HG03575 (cell line): ENCODE measurements around the gene SH2B2.

Experiments
- ATAC-seq: cut with Tn5 transposase; IDR thresholded peaks from one replicate; pipeline ENCODE4 v1.9.1; 2021; ENCODE audit not compliant: unreplicated experiment, insufficient number of reproducible peaks, low FRiP score; ENCODE audit errors: extremely low read depth

Gene SH2B2

GRCh38 chr7:102283477-102284189, 3.0 kb upstream of the SH2B2 start:
- ATAC-seq, result no peak

DNA sequence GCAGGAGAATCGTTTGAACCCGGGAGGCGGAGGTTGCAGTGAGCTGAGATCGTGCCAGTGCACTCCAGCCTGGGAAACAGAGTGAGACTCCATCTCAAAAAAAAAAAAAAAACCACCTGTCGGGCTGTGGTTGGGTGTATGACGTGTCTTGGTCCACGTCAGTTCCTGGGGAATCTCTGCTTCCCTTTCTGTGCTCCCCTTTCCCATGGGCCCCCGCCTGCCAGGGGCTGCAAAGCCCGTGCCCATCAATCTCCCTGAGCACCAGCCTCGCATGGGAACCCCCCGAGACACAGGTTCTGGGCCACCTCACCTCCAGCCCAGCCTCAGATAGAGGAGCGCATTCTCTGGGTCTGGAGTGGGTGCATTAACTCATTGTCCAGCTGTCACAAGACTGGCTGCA, 2.3 kb upstream of the SH2B2 start:
- no peak for ATAC-seq

- ATAC-seq, result no peak
These were observed 1.7 kb upstream of the SH2B2 start for GRCh38 chr7:102284891-102285539.

DNA sequence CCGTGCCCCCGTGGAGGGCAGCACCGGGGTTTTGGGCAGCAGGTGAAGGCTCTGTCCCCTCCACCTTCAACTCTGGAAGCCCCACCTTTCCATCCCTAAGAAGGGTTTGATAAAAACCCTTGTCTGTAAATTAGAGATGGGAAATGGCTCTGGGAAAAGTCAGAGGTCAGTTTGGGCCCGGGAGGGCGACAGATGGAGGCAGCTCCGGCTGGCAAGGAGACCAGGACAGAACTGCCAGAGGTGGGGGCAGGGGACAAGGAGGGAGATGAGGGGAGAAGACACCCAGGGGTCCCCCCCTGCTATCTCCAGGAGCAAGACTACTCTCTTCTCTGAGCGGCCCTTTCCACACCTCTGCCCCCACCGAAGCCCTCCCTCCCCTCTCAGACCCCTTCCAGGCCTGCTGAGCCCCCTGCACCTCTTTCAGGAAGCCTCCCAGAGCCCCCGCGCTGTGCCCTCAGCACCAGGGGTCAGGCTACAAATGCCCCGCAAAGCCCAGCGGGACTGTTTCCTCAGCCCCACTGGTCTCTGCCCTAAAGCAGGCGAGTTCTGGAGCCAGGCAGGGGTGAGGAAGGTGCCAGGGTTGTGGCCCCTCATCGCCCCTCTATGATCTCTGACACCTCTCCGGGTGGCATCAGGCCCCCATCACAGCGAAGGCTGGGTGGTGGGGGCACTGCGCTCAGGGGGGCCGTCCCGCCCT, 980 bp upstream of the SH2B2 start:
- no peak for ATAC-seq

DNA sequence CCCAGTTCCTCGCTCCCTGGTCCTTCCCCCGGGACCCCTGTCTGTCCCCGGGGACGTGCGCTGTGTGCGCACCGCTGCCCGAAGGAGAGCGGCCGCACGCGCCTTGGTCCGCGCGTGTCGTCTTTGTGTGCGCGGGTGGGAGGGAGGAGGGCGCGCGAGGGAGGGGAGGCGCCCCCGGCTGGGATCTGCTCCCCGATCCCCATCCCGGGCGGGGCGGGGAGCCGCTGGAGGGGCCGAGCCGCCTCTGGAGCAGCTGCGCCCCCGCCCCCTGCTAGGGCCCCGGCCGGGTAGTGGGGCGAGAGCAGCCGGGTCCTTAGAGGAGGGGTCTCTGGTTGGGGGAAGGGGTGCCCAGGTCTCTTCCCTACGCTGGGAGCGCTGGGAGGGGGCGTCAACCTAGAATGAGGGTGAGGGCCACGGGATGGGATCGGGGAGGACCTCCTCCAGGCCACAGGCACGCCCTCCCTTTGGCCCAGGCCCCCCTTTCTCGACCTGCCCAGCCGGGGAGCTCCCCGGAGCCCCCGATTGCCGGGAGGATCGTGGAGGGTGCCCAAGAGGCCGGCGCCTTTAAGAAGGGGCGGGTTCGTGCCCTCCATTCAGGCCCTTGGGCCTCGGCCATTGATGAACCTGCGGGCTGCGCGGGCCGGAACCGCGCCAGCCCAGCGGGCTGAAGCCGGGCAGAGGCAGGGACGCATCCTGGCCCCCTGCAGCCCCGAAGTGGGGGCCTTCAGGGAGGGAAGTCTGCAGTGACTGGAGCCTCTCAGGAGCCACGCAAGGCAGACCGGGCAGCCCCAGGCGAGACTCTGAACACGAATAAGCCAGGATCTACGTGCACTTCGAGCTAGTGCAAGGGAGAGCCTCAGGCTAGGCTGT, 678 bp downstream of the SH2B2 start:
- no peak for ATAC-seq

DNA sequence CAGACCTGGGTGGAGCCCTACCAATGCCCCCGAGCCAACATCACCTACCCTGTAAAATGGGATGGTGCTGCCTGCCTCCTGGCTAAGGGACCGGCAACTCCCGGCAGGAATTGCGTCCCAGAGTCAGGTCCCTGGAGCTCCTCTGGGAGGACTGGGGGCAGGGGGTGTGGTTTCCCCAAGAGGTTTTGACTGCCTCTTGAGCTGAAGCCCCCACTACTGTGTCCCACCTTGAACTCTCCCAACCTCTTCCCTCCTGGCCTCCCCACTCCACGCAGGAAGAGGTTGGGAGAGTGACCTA, 1.3 kb downstream of the SH2B2 start:
- ATAC-seq, result no peak

DNA sequence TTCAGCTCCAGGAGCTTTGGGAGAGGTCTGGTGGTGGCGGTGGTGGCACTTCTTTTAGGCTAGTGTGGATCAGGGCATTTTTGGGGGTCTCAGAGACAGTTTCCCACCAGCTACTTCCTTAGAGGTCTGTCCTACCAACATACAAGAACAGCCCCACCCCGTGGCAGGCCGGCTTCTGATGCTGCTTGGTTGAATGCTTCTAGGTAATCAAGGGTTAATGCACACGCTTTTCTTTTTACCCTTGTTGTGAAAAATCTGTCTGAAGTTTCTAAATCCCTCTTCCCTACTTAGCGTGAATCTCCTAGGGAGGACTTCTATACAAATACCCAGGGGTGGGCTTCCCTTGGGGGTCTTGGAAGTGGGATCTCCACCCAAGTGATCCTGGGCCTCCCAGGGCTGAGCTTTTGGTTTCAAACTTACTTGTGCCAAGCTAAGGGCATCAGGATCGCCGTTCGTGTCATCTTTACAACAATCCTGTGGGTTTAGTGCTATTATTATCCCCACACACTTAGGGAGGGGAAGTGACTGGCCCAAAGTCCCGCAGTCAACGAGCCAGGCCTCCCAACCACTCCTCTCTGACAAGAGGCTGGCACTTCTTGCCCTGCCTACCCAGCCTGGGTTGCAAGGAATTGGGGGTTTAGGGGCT, 1.7 kb downstream of the SH2B2 start:
- no peak for ATAC-seq

DNA sequence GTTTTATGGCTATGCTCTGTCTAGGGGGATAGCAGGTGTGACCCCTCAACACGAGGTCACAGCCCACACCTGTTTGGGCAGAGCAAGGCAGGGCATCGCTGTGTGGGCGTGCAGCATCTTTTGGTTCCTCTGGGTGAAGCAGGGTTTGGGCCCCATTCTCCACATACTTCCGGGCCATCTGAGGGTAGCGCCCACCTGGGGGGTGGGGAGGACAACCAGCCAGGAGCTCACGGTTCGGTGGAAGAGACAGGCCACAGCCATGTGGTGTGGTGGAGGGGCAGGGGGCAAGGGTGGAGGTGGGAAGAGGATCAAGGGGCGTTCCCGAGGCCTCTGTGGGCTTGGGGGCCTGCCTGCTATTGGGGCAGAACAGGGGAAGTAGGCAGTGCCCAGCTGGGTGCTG, 2.4 kb downstream of the SH2B2 start:
- no peak for ATAC-seq

DNA sequence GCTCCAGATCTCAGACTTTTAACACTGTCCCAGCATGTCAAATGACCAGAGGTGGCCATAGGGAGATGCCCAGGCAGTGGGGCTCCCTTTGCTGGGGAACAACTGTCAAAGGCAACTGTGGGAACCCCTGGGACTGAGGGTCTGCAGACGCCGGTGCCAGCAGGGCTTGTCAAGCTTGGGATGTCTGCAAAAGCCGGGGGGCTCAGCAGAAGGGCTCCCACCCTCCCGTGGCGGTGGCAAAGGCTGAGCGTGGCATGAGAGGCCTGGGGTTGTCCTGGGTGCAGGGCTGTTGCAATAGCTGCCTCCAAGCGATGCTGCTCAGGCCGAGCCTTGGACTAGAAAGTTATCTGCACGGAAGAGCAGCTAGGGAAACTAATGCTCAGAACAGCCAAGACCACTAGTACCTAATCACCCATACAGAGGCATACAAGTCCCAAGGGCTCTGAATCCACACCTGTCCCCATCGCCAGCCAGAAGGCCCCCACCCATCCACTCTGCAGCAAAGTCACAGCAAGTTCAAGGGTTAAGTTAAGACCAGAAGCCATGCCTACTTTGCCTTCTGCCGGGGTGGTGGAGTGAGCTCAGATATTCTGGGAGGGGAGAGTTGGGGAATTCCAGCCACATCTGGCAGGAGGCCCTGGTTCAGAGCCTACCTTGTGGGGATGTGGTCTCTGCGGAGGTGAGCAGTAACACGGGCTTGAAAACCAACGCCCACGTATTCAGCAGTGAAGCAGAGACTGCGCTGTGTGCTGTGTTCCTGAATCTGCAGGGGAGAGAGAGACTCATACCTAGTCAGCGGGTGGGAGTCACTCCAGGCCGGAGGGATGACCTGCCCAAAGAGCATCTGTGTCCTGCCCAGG, 4.6 kb downstream of the SH2B2 start:
- ATAC-seq, result no peak

- ATAC-seq, result no peak
These were observed 5.2 kb downstream of the SH2B2 start for GRCh38 chr7:102291916-102292267.

DNA sequence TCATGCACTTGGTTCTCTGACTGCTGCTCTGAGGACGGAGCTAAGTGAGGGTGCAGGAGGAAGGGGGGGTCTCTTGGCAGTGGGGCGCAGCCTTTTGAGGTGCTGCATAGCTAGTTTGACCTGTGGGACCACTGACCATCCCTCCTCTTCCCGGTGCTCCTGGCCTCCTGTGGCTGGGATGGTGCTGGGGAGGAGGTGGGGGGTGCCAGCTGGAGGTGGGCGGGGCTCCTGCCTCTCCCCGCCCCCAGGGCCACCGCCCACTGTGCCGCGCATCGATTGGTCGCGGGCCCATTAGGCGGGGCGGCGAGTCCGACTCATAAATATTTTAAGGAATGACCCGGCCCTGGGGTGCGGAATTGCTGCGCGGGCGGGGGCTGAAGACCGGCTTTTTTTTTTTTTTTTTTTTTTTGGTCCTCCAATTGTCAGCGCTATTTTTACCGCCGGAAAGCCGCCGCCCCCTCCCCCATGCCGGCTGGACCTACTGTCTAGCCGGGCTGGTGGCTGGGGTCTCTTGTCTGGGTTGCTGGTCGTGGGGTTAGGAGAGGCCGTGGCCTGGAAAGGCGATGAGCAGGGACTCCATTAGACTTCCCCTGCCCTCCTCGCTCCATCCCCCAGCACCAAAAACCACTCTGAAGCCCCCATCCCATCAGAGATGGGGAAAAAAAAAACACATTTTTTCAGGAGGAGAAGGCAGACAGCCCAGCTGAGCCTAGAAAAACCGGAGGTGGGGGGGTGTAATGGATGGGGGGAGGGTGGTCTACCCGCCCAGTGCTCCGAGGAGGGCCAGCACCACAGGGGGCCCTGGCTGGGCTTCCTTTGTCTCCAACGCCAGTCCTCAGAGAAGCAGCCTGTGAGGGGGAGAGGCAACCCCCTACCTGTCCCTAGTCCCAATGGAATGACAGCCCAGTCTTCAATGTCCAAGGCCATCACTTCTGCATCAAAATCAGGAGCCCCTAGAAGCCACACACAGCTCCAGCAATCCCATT, 6.4 kb downstream of the SH2B2 start:
- ATAC-seq, result no peak

DNA sequence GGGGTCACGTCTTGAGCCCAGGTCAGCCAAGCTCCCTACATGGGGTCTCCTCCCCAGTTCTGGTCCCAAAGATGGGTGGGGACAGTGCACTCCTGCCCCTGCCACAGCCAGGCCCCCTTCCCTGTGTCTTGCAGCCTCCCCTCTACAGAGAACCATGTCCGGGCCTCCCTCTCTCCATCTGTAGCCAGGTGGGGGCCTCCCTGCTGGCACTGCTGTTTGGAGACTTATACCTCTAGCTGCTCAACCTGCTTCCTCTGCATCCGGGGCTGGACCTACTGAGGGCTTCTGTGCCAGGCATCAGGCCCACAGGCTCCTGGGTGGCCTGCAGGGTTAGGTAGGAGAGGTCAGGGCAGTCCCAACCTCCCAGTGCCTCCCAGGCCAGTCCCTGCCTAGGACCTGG, 7.9 kb downstream of the SH2B2 start:
- ATAC-seq, result no peak

GRCh38 chr7:102295346-102296178, 8.9 kb downstream of the SH2B2 start:
- ATAC-seq, result no peak

- no peak for ATAC-seq
These were observed 9.4 kb downstream of the SH2B2 start for GRCh38 chr7:102296179-102296438.

DNA sequence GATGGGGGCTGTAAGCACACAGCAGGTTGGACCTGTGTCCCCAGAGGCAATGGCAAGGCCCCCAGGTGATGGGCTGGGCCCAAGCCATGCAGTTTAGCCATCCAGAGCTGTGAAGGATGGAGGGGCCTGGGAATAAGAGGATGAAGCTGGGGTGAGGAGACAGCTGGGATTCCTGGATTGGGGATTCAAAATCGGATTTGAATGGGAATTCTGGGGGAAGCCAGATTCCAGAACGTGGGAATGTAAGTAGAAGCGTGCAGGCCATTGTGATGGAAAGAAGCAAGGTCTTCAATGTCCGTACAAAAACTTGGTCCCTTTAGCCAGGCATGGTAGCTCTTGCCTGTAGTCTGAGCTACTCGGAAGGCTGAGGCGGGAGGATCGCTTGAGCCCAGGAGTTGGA, 9.8 kb downstream of the SH2B2 start:
- no peak for ATAC-seq

- no peak for ATAC-seq
These were observed 11.0 kb downstream of the SH2B2 start for GRCh38 chr7:102297487-102298218.
